B cell (primary cell): Measurements from ENCODE around the gene HLA-DPB1.

Source experiments
- CTCF ChIP-seq: fragments of 200-600 bp; IDR thresholded peaks from one replicate; pipeline ENCODE4 v1.8.0; 2022; ENCODE audit warnings: antibody characterized with exemption, mild to moderate bottlenecking
- EZH2 ChIP-seq: IDR thresholded peaks from 2 replicates; pipeline ENCODE4 v1.6.1; 2012; ENCODE audit warnings: borderline replicate concordance, low read depth, mild to moderate bottlenecking, moderate library complexity, low read length; ENCODE audit not compliant: insufficient read depth, poor library complexity, severe bottlenecking

DNA sequence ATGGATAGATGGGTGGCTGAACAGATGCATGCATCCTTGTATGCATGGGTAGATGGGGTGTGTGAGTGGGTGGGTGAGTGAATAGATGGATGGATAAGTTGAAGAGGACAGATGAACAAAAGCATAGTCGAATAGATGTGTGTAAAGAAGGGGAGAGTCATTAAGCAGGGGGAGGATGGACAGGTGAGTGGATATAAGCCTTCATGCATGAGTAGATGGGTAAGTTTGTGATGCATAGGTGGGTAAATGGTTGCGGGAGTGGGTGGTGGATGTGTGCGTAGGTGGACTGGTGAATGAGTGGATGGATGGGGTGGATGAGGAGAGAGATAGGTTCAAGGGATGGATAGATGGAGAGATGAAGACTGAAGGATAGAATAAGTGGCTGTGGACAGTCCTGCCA is 29.6 kb downstream of the HLA-DPB1 start:
- TF ChIP-seq CTCF (no peak), EZH2 (no peak)
